ENCODE data around the gene NDUFA13.
A peak's percentile ranks its signal among the peaks of the same experiment; 100 is the strongest.

Gene NDUFA13

DNA sequence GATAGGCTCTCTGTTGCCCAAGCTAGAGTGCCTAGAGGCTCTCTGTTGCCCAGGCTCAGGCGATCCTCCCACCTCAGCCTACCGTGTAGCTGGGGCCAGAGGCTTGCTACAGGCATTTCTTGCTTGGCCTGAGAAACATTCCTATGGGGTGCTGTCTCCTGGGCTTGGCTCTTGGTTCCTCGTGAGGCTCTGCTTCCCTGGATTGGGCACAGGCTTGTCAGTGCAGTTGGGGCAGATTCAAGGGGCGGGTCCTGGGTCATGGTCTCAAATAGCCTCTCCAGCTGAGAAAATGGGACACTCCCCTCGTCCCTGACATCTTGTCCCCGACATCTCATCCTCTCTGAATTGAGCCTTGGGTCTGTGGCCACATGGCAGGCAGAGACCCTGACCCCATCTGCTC, 5.6 kb upstream of the NDUFA13 start:
- Mint-ChIP-seq H3K9me3 (no peaks in the 10 kb centered on the region), H3K27ac (no peak overlapping the region), H3K27me3 (no peaks in the 10 kb centered on the region), H3K4me1 (peaks cover 3% of the 10 kb centered on the region), H3K4me3 (no peak overlapping the region), H3K36me3 (peaks cover 22% of the 10 kb centered on the region)
- DNase-seq: no peak
- CTCF ChIA-PET: no interaction called here

DNA sequence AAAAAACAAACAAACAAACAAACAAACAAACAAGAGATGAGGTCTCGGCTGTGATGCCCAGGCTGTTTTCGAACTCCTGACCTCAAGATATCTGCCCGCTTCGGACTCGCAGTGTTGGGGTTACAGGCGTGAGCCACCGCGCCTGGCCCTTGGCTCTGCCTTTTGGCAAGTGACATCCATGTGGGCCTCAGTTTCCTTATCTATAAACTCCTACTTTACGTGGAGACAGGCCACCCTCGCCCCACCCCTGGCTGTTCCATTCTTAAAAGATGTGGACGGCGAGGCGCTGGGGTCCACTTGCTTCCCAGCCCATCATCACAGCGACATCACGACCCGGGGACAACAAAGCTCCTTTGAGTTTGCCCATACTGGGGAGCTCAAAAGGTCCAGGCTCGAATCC, 2.3 kb upstream of the NDUFA13 start:
- DNase-seq: no peak
- H3K9me3 Mint-ChIP-seq: no peaks in the 10 kb centered on the region
- no peak overlapping the region for H3K27ac Mint-ChIP-seq
- CTCF ChIA-PET: no interaction called here
- H3K36me3 Mint-ChIP-seq: peaks cover 16% of the 10 kb centered on the region
- peaks cover 23% of the 10 kb centered on the region for H3K4me1 Mint-ChIP-seq
- peak overlapping the region; percentile 35 for H3K4me3 Mint-ChIP-seq
- no peaks in the 10 kb centered on the region for H3K27me3 Mint-ChIP-seq

GRCh38 chr19:19514215-19514657, 1.8 kb upstream of the NDUFA13 start:
- Mint-ChIP-seq H3K9me3 (no peaks in the 10 kb centered on the region), H3K4me1 (peaks cover 26% of the 10 kb centered on the region), H3K4me3 (no peak overlapping the region), H3K27ac (no peak overlapping the region), H3K27me3 (no peaks in the 10 kb centered on the region), H3K36me3 (peaks cover 18% of the 10 kb centered on the region)
- CTCF ChIA-PET: no interaction called here
- DNase-seq: no peak

DNA sequence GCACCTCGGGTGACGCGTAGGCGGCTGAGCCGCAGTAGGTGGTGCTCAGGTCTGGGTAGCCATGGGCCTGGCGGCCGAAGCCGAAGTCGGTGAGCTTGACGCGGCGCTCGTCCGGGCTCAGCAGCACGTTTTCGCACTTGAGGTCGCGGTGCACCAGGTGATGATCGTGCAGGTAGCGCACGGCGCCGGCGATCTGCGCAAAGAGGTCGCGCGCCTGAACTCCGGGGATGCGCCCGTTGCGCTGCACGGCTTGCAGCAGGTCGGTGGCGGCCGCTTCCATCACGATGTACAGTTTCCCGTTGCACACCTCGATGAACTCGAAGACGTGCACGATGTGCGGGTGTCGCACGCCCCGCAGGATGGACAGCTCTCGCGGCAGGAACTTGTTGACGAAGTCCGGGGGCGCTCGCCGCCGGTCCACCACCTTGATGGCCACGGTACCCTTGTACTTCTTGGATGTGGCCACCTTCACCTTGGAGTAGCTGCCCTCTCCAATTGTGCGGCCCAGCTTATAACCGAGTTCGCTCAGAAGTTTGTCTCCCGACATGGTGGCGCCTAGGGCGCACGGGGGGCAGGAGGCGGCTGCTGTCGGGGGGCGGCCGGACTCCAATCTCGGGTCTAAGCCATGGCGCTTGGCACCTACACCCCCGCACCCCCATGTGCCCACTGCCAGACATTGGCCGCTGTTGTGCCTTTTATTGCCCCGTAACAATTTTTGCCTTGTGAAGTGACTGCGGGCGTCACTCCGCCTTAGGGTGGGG, 964 bp upstream of the NDUFA13 start, which contains the start of gene TSSK6:
Gene TSSK6 (minus strand): TSS at position 668 of the 761 bp plus-strand sequence. CDS start 121 bp downstream, at position 547.
- peak within 1 kb of the TSS; percentile 94 for H3K27ac Mint-ChIP-seq
- DNase-seq: no peak
- H3K4me1 Mint-ChIP-seq: peaks cover 30% of the 10 kb centered on the region
- H3K4me3 Mint-ChIP-seq: peak within 1 kb of the TSS; percentile 92
- H3K27me3 Mint-ChIP-seq: no peaks in the 10 kb centered on the region
- H3K36me3 Mint-ChIP-seq: peaks cover 25% of the 10 kb centered on the region
- CTCF ChIA-PET: interaction anchor here (0.9 to 1.5 kb wide), 2 partner anchors 18 to 33 kb away, joined by 3 to 4 read pairs; no protein-coding TSS in a partner anchor
- no peaks in the 10 kb centered on the region for H3K9me3 Mint-ChIP-seq

DNA sequence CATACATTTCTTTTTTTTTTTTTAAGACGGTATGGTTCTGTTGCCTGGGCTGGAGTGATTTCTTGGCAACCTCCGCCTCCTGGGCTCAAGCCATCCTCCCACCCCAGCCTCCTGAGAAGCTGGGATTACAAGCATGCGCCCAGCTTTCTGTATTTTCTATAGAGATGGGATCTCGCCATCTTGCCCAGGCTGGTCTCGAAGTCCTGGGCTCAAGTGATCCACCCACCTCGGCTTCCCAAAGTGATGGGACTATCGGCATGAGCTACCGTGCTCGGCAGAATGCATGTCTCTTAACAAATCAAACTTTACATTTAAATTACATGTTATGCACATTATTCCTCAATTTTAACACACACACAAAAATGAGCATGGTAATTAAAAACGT, 1.2 kb downstream of the NDUFA13 start:
- peak overlapping the region; percentile 94 for H3K27ac Mint-ChIP-seq
- peaks cover 38% of the 10 kb centered on the region for H3K4me1 Mint-ChIP-seq
- CTCF ChIA-PET: interaction anchor here (0.9 kb wide), 1 partner anchor 37 kb away, joined by 3 read pairs; no protein-coding TSS in a partner anchor
- no peaks in the 10 kb centered on the region for H3K27me3 Mint-ChIP-seq
- DNase-seq: no peak
- no peaks in the 10 kb centered on the region for H3K9me3 Mint-ChIP-seq
- H3K4me3 Mint-ChIP-seq: peak overlapping the region; percentile 92
- H3K36me3 Mint-ChIP-seq: peaks cover 37% of the 10 kb centered on the region

- no peak for DNase-seq
- CTCF ChIA-PET: no interaction called here
- H3K4me1 Mint-ChIP-seq: peaks cover 41% of the 10 kb centered on the region
- H3K27ac Mint-ChIP-seq: no peak overlapping the region
- no peaks in the 10 kb centered on the region for H3K9me3 Mint-ChIP-seq
- no peak overlapping the region for H3K4me3 Mint-ChIP-seq
- H3K36me3 Mint-ChIP-seq: peaks cover 38% of the 10 kb centered on the region
- no peaks in the 10 kb centered on the region for H3K27me3 Mint-ChIP-seq
These were observed 5.0 kb downstream of the NDUFA13 start for GRCh38 chr19:19520989-19521388.

GRCh38 chr19:19523177-19523576, 7.2 kb downstream of the NDUFA13 start:
- H3K27me3 Mint-ChIP-seq: no peaks in the 10 kb centered on the region
- H3K27ac Mint-ChIP-seq: no peak overlapping the region
- H3K36me3 Mint-ChIP-seq: peaks cover 45% of the 10 kb centered on the region
- H3K4me1 Mint-ChIP-seq: peaks cover 28% of the 10 kb centered on the region
- CTCF ChIA-PET: interaction anchor here (0.8 to 1.1 kb wide), 2 partner anchors 9 to 11 kb away, joined by 3 read pairs; no protein-coding TSS in a partner anchor
- no peak for DNase-seq
- no peak overlapping the region for H3K4me3 Mint-ChIP-seq
- H3K9me3 Mint-ChIP-seq: no peaks in the 10 kb centered on the region

- Mint-ChIP-seq H3K27me3 (no peaks in the 10 kb centered on the region), H3K27ac (no peak overlapping the region), H3K4me3 (no peak overlapping the region), H3K9me3 (no peaks in the 10 kb centered on the region), H3K4me1 (peaks cover 26% of the 10 kb centered on the region), H3K36me3 (peaks cover 46% of the 10 kb centered on the region)
- no peak for DNase-seq
- CTCF ChIA-PET: interaction anchor here (1.1 kb wide), 1 partner anchor 8 kb away, joined by 3 read pairs; no protein-coding TSS in a partner anchor
These were observed 8.0 kb downstream of the NDUFA13 start for GRCh38 chr19:19524053-19524452.

DNA sequence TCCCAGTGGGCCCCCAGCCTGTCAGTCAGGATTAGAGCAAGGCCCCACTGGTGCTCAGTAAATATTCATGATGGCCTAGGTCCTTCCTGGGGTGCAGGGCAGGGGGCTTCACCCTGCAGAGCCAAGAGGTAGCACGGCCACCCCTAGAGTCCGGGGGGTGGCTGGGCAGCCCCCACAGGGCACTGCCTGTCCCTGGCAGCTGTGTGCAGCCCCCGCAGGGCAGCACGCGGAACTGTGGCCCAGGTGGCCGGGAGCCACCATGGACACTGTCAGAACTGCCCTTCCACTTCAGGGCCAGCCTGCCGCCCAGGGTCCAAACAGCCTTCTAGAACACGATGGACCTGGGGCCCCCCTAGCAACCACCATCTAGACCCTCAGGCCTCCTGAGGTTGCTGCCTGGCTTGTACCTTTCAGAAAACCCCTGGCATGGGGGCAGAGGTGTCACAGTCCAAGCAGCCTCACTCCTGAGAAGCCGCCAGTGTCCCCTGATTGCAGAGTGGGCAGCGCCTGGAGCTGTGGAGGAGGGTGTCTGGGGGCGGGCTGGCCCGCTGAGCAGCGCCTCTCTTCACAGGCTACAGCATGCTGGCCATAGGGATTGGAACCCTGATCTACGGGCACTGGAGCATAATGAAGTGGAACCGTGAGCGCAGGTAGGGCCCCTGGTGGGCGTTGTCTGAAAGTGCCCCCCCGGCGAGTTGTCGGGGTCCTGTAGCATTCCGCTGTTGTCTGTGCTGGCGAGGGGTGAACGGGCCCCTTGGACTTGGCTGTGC, 9.8 kb downstream of the NDUFA13 start:
- Mint-ChIP-seq H3K36me3 (peaks cover 32% of the 10 kb centered on the region), H3K4me3 (no peak overlapping the region), H3K9me3 (no peaks in the 10 kb centered on the region), H3K27me3 (no peaks in the 10 kb centered on the region), H3K4me1 (peaks cover 15% of the 10 kb centered on the region), H3K27ac (no peak overlapping the region)
- DNase-seq: no peak
- CTCF ChIA-PET: interaction anchor here (1.2 kb wide), 1 partner anchor 10 kb away, joined by 3 read pairs; no protein-coding TSS in a partner anchor

DNA sequence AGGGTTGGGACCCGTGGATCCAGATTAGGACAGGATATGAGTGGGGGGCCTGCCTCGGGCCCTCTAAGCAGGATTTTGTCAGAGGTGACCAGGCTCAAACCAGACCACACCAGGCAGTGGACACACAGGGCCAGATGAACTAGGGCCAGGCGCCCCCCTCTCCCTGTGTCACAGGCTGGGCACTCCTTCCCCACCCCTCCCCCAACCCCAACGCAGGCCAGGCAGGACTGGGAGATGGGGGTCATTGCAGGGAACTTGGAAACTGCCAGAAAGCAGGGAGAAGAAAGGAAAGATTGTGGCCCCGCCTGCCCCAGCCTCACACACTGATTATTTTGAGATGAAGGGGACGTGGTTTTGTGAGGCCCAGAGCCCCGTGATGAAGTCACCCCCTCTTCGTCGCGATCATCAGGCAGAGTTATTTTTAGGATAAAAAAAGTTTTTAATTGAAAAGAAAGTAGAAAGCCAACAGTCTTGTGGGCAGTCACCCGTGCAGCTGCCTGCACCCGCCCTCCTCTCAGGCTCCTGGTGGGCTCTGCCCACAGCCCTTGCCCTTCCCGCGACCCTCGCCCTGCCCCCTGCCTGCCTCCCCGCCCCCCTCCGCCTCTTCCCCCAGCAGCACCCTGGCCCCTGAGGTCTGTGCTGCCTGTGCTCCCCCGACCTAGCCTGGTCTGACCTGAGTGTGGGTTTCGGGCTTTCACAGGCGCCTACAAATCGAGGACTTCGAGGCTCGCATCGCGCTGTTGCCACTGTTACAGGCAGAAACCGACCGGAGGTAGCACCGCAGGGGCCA, 10.8 kb downstream of the NDUFA13 start:
- no peaks in the 10 kb centered on the region for H3K27me3 Mint-ChIP-seq
- no peak overlapping the region for H3K27ac Mint-ChIP-seq
- H3K4me3 Mint-ChIP-seq: no peak overlapping the region
- CTCF ChIA-PET: no interaction called here
- peaks cover 12% of the 10 kb centered on the region for H3K4me1 Mint-ChIP-seq
- no peaks in the 10 kb centered on the region for H3K9me3 Mint-ChIP-seq
- H3K36me3 Mint-ChIP-seq: peaks cover 29% of the 10 kb centered on the region
- DNase-seq: no peak

- no peak overlapping the region for H3K4me3 Mint-ChIP-seq
- CTCF ChIA-PET: no interaction called here
- no peaks in the 10 kb centered on the region for H3K9me3 Mint-ChIP-seq
- no peak for DNase-seq
- H3K27me3 Mint-ChIP-seq: no peaks in the 10 kb centered on the region
- no peak overlapping the region for H3K27ac Mint-ChIP-seq
- peaks cover 15% of the 10 kb centered on the region for H3K4me1 Mint-ChIP-seq
- peaks cover 31% of the 10 kb centered on the region for H3K36me3 Mint-ChIP-seq
These were observed 11.3 kb downstream of the NDUFA13 start for GRCh38 chr19:19527371-19527656.

GRCh38 chr19:19527674-19528625, 11.9 kb downstream of the NDUFA13 start:
- no peak for DNase-seq
- H3K36me3 Mint-ChIP-seq: peaks cover 29% of the 10 kb centered on the region
- H3K27me3 Mint-ChIP-seq: no peaks in the 10 kb centered on the region
- H3K9me3 Mint-ChIP-seq: no peaks in the 10 kb centered on the region
- peaks cover 13% of the 10 kb centered on the region for H3K4me1 Mint-ChIP-seq
- no peak overlapping the region for H3K4me3 Mint-ChIP-seq
- H3K27ac Mint-ChIP-seq: no peak overlapping the region
- CTCF ChIA-PET: no interaction called here

GRCh38 chr19:19528721-19529490, 12.9 kb downstream of the NDUFA13 start, which contains the start of gene YJEFN3:
YJEFN3 (plus strand) TSS chr19:19528911; CDS start chr19:19528933, 22 bp downstream.
- CTCF ChIA-PET: interaction anchor here (0.7 to 1.2 kb wide), 2 partner anchors 25 to 135 kb away, joined by 3 read pairs; partner anchors contain the start of gene ATP13A1
- H3K27ac Mint-ChIP-seq: no peak within 1 kb of the TSS

More at GRCh38 chr19:19528721-19529490, 12.9 kb downstream of the NDUFA13 start, which contains the start of gene YJEFN3:
- no peak for DNase-seq
- Mint-ChIP-seq H3K36me3 (peaks cover 26% of the 10 kb centered on the region), H3K9me3 (no peaks in the 10 kb centered on the region), H3K4me1 (peaks cover 12% of the 10 kb centered on the region), H3K27me3 (no peaks in the 10 kb centered on the region), H3K4me3 (no peak within 1 kb of the TSS)

Data from activated naive CD4-positive, alpha-beta T cell treated with anti-CD3 and anti-CD28 coated beads, Interleukin-2, amount 10 ng/mL, durations not matched to agents 7 days and 5 days (primary cell).